Endometrium (tissue), 2 donors: ENCODE results near the gene PLS1.
"Not testable (repeated sequence)": the region's sequence is repeated elsewhere in the genome, so short reads cannot be mapped to it uniquely, and the experiment has no call there.

Experiments used
- FAIRE-seq: peaks from 2 replicates; lab custom pipeline; 2012; peaks lifted over from hg19 to GRCh38; lab: Jason Lieb, UNC
- donor health status: control.
- donor health status: control.

The PLS1 gene

GRCh38 chr3:142694225-142694624 is 98.0 kb downstream of the PLS1 start:
- no peak for FAIRE-seq

- FAIRE-seq: no peak
These were observed 109.0 kb downstream of the PLS1 start for GRCh38 chr3:142705198-142705597.

- FAIRE-seq: no peak
These were observed 110.3 kb downstream of the PLS1 start for GRCh38 chr3:142706321-142707127.

- no peak for FAIRE-seq
These were observed 113.0 kb downstream of the PLS1 start for GRCh38 chr3:142709207-142709606.

GRCh38 chr3:142714882-142715281 is 118.7 kb downstream of the PLS1 start:
- not testable (repeated sequence) for FAIRE-seq

- FAIRE-seq: no peak
These were observed 119.9 kb downstream of the PLS1 start for GRCh38 chr3:142716102-142716501.

- no peak for FAIRE-seq
These were observed 127.4 kb downstream of the PLS1 start for GRCh38 chr3:142723665-142723967.

- no peak for FAIRE-seq
These were observed 127.9 kb downstream of the PLS1 start, which contains the start of gene TRPC1 for GRCh38 chr3:142723968-142724681. Gene TRPC1, plus strand, starts transcription at chr3:142724034. Its CDS starts 526 bp downstream, at chr3:142724560.

- no peak for FAIRE-seq
These were observed 128.6 kb downstream of the PLS1 start for GRCh38 chr3:142724682-142725356.

- FAIRE-seq: no peak
These were observed 129.2 kb downstream of the PLS1 start for GRCh38 chr3:142725357-142725739.

- no peak for FAIRE-seq
These were observed 129.8 kb downstream of the PLS1 start for GRCh38 chr3:142726017-142726416.

GRCh38 chr3:142732066-142732465 is 135.9 kb downstream of the PLS1 start:
- no peak for FAIRE-seq

- no peak for FAIRE-seq
These were observed 138.6 kb downstream of the PLS1 start for GRCh38 chr3:142734834-142735233.

GRCh38 chr3:142735462-142735861 is 139.3 kb downstream of the PLS1 start:
- FAIRE-seq: no peak

- no peak for FAIRE-seq
These were observed 142.2 kb downstream of the PLS1 start for GRCh38 chr3:142738396-142738795.

- no peak for FAIRE-seq
These were observed 150.5 kb downstream of the PLS1 start for GRCh38 chr3:142746646-142747045.

- not testable (repeated sequence) for FAIRE-seq
These were observed 154.3 kb downstream of the PLS1 start for GRCh38 chr3:142750531-142750930.

GRCh38 chr3:142752605-142753004 is 156.4 kb downstream of the PLS1 start:
- FAIRE-seq: not testable (repeated sequence)

- no peak for FAIRE-seq
These were observed 158.3 kb downstream of the PLS1 start for GRCh38 chr3:142754494-142754893.
